T-helper 9 cell (primary cell): Measurements from ENCODE around the gene OR52E6.

Experiments
- DNase-seq: peaks from one replicate; pipeline ENCODE4 v3.0.0-alpha.2; 2020
- total RNA-seq, 2 donors: gene quantifications; one replicate each; lab custom pipeline; 2026; lab: John Stamatoyannopoulos, UW

The OR52E6 gene
- 0 reads per million in 2 donors for total RNA-seq

DNA sequence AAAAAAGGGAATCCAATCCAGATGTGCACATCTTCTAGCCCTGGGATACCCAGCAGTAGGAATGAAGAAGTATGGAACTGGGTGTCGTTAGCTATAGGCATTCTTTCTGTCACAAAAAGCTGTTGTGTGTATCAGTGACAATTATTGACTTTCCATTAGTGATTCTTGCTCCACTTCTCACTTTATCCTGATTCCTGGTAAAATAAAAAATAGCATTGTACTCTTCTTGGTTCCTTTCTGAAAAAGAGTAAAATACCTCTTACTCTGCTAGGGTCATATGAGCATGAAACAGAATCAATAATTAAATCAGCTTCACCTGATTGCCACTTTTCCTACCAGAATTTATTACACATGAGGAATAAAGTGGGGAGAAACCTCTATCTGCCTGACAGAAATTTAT is at the start of gene OR52E6:
Gene OR52E6, minus strand, starts transcription at position 101 of the 400 bp plus-strand sequence. Its CDS starts 0 bp downstream, at position 101.
- no peak for DNase-seq

GRCh38 chr11:5891216-5891800 is 49.6 kb upstream of the OR52E6 start:
- no peak for DNase-seq

DNA sequence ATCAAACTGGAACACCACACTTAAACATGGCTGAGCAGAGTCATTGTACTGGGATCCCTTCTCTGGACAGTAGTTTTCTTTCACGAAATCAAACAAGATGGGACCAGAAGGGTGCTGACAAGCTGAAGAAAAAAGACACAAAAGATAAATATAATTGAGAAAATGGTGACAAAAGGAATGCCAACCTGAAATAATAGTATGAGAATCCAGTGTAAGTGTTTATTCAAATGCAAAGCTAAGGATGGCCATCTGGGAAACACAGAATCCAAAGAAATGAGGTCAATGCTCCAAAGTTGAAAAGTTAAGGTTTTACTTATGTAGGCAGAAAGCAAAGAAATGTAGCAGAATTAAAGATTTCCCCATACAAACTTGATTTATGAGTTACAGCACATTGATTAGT is 46.0 kb upstream of the OR52E6 start:
- DNase-seq, result no peak

GRCh38 chr11:5887172-5887571 is 45.5 kb upstream of the OR52E6 start:
- DNase-seq, result no peak

- DNase-seq, result no peak
Observed at GRCh38 chr11:5881756-5882155, 40.1 kb upstream of the OR52E6 start.

DNA sequence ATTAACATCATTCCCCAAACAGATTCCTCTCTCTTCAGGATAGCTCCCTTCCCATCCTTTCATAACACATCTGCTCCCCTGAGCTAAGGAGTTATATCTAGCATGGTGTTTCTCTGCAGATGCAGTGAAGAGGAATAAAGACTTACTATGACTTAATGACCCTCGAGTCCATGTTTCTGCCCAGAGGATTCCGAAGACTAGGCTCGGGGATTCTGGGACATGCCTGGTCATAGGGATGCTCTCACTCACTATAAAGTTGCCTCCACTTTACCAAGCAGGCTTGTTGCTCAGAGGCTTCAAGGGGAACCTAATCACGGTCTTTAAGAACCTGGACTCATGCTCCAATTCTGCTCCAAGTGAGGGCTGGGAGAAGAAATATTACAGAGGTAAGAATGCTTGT is 38.6 kb upstream of the OR52E6 start, which contains the start of gene OR52E4:
Gene OR52E4, plus strand, starts transcription at position 301 of the 400 bp plus-strand sequence. CDS start 3,664 bp downstream, outside the sequence.
- DNase-seq, result no peak

- DNase-seq, result no peak
Observed at GRCh38 chr11:5878564-5878963, 36.9 kb upstream of the OR52E6 start.

DNA sequence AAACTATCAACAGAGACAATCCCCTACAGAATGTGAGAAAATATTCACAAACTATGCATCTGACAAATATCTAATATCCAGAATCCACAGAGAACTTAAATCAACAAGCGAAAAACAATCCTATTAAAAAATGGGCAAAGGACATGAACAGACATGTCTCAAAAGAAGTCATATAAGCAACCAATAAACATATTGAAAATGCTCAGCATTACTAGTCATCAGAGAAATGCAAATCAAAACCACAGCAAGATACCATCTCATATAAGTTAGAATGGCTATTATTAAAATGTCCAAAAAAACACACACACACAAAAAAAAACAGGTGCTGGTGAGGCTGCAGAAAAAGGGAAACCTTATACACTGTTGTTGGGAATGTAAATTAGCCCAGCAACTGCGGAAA is 24.1 kb upstream of the OR52E6 start:
- no peak for DNase-seq

DNA sequence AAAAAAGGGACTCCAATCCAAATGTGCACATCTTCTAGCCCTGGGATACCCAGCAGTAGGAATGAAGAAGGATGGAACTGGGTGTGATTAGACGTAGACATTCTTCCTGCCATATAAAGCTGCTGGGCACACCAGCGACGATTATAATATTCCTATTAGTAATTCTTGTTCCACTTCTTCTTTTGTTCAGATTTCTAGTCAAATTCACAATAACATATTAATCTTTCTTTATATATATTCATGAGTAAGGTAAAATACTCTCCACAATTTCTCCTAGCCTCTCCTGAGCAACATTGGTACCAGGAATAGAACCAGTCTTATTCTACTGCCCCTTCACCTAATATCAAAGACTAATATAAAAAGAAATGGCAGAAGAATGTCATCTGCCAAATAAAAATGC is 15.9 kb upstream of the OR52E6 start, which contains the start of gene OR52E8:
Gene OR52E8, minus strand, starts transcription at position 101 of the 400 bp plus-strand sequence. Its CDS starts 0 bp downstream, at position 101.
- no peak for DNase-seq

GRCh38 chr11:5851002-5851401 is 9.3 kb upstream of the OR52E6 start:
- DNase-seq, result no peak

DNA sequence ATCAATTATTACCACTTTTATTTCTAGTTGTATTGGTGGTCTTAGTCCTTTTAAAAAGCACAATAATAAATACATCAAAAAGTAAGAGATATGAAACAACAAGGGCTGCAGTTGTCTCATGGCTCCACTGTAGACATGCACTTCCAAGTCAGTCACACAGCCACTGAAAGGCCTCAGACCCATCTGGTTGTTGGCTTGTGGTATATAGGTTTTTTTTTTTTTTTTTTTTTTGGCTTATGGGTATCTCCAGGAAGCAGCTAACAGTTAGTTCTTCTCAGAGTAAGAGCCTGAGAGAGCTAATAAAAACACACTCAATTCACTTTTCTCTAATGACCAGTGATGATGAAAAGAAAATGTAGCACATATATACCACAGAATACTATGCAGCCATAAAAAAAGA is 6.0 kb upstream of the OR52E6 start:
- DNase-seq, result no peak

DNA sequence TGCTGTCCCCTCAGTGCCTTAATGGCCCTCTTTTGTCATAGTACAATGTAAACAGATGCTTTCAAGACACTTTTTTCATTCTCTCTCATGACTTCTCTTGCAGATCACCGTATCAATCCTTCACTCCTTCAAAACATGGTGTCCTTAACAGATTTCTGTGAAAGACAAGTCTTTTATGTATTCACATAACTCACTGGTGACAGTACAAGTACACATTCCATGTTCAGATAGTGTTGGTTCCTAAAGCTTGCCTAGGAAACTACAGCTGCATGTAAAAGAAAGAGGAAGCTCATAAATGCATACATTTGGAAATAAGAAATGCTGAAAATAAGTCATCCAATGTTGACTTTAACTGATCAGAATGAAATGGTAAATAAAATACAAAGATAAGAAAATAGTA is 5.0 kb upstream of the OR52E6 start:
- no peak for DNase-seq

DNA sequence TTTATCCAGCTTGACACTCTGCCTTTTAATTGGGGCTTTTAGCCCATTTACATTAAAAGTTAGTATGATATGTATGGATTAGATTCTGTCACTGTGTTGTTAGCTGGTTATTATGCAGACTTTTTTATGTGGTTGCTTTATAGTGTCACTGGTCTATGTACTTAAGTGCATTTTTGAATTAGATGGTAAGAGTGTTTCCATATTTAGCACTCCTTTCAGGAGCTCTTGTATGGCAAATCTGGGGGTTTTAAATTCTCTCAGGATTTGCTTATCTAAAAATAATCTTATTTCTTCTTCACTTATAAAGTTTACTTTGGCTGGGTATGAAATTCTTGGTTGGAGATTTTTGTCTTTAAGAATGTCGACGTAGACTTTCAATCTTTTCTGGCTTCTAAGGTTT is 4.0 kb downstream of the OR52E6 start:
- DNase-seq, result no peak

- DNase-seq, result no peak
Observed at GRCh38 chr11:5833446-5833845, 8.3 kb downstream of the OR52E6 start.

- no peak for DNase-seq
Observed at GRCh38 chr11:5831196-5831829, 10.4 kb downstream of the OR52E6 start.

GRCh38 chr11:5818245-5818886 is 23.3 kb downstream of the OR52E6 start:
- no peak for DNase-seq

DNA sequence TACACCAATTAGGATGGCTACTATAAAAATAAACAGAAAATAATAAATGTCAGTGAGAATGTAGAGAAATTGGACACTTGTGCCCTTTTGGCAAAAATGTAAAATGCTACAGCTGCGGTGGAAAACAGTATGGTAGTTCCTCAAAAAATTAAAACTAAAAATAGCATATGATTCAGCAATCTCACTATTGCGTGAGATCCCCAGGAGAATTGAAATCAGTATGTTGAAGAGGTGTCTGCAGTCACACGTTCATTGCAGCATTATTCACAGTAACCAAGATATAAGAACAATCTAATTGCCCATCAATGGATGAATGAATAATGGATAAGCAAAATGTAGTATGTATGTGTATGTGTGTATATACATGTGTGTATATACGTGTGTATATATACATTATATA is 26.2 kb downstream of the OR52E6 start:
- no peak for DNase-seq

DNA sequence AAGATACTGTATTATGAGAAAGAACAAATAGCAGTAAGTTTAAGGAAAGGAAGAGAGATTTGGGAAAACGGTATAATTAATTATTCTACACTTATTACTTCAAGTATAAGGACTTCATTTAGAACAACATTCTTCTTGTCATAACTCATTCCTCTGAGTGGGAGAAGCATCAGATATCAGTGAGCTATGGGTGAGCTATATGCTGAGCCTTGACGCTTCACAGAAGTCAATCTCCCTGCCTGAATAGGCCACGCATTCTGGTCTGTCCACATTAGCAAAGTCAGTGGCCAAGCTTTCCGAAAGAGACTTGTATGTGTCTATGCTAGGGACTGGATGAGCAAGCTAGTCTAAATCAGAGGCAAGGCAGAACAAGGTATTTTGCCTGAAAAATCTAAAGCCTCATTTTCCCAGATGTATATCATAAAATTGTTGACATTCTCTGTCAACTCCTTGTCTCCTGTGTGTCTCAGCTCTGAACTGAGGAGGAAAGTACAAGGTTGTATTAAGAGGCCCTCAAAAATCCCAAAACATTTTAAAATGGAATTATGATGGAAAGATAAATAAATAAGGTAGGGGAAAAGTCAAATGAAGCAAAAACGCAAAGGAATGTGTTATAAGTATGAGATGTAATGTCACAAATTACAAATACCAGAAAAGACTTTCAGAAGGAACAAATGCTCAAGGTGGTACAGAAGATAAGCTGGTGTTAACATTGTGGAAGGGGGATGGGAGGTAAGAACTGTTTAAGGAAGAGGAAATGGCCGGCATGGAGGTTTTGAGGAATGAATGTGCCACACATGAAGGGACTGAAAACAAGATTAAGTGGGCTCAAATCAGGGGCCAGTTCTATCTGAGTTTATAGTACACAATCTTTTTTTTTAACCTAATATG is 31.5 kb downstream of the OR52E6 start:
- no peak for DNase-seq

DNA sequence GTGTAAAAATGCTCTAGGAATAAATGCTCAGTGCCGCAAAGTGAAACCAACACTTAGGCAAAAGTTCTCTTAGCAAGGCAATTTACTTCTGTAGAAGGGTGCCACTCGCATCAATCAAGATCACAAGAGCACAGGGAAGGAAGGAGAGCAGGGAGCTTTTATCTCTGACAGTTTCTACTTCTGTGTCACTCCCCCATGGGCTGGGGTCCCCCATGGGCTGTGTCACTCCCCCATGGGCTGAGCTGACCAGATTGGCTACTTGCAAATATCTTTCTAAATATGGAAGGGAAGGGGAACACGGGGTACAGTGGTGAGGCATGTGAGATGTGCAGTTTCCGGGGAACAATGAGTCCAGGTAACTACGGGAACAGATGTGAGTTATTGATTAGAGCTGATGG is 32.6 kb downstream of the OR52E6 start:
- no peak for DNase-seq

- DNase-seq, result peak; percentile 59
Observed at GRCh38 chr11:5808500-5809121, 33.1 kb downstream of the OR52E6 start, which contains the start of gene OR52N2. Gene OR52N2 (plus strand): TSS chr11:5808924. CDS start chr11:5820336, 11,412 bp downstream.

DNA sequence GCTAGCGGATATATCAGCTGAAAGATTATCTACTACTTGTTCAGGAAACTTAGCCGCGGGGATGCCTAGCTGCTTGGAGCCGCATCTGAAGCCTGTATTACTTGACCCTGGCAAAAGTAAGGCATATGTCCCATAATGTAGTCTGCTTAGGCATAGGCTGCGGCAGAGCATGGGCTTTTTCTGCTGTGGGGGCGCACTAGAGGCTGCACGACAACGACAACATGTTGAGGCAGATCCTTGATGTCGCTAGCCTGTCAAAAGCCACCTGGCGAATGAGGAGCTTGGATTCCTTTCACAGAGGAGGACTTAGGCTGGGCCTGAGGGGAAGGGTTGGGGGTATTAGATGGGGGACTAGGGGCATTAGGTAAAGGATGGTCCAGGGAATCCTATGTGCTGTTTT is 34.1 kb downstream of the OR52E6 start:
- no peak for DNase-seq

DNA sequence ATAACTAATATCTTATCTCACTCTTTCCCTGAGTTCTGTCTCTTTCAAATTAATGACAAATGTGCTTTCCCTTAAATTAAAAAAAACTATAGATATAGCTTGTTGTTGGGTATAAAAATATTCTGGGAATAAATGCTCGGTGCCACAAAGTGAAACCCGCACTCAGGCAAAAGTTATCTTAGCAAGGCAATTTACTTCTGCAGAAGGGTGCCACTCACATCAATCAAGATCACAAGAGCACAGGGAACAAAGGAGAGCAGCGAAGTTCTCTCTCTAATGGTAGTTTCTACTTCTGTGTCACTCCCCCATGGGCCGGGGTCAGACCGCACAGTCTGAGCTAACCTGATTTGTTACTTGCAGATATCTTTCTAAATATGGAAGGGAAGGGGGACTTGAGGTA is 37.7 kb downstream of the OR52E6 start:
- DNase-seq, result no peak
